ENCODE measurements around the gene PROCA1.

Gene PROCA1

DNA sequence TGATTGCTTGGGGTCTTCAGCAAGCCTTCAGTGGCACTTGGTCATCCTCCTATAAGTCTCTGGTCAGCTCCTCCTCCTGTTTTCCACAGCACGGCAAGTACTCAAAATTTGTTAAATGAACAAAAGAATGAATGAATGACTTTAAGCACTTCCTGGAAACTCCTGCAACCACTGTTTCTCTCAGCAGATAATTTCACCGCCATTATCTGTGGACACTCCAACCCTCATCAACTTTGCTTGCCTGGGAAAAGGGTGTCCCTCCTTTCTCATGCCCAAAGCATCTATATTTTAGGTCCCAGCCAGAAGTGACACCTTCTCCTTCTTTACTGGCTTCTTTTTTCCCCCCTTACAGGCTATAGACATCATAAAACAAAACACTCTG is 4.4 kb downstream of the PROCA1 start:
- no peak for DNase-seq

DNA sequence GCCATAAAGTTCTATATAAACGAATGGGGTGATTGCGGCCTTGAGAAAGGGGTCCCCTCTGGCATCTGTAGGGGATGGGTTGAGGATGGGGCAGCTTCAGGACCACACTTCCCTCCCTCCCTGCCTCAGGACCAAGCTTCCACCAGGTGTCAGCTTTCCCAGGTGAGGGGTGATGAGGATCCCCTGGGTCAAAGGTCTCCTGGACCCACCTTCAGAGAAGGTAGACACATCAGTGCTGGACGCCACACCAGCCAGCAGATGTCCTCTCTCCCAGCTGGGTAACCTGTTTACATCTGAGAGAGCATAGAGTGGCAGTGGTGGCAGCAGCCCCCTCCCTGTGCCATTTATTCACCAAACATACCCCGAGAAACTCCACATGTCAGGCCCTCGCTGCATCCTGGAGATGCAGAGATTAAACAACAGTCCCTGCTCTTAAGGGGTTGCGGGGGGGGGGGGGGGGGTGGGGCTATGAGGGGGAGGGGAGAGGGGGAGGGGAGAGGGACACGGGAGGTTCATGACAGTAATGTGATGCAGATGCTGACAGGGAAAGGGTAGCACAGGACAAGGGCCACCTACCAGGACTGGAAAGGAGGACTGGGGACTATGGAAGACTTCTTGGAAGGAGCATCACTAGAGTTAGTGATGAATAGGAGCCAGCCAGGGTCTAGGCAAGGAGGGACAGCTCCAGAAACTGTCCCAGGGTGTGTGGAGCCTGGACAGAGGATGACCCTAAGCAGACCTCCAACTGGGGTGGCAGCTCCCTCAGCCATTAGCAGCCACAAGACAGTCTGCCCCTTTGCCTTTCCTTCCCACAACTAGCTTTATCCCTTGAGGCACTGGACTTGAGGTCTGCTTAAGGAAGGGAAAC is 5.0 kb downstream of the PROCA1 start:
- DNase-seq, result no peak

DNA sequence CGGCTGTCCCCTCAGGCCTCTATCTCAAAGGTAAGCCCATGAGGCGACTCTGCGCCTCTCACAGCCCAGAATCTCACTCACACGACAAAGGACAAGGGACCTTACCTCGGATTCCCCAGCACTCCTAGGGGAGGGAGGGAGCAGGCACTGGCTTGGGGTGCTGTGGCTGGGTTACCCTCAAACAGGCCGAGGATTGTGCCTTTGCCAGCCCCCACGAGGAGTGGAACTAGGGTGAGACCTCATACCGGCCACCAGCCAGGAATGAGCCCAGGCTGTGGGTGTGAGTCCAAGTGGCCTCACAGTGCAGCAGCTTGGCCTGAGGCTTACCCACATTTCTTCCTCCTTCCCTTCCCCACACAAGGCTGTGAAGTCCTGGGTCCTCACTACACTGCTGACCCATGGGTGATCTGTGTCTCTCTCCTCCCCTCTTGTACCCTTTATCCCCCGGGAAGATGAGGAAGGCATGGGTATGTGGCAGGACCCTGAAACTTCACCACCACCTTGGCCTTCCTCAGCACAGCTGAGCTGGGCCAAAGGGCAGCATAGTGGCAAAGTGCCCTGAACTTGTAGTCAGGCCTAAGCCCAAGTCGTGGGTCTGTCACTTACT is 5.9 kb downstream of the PROCA1 start:
- DNase-seq, result no peak

DNA sequence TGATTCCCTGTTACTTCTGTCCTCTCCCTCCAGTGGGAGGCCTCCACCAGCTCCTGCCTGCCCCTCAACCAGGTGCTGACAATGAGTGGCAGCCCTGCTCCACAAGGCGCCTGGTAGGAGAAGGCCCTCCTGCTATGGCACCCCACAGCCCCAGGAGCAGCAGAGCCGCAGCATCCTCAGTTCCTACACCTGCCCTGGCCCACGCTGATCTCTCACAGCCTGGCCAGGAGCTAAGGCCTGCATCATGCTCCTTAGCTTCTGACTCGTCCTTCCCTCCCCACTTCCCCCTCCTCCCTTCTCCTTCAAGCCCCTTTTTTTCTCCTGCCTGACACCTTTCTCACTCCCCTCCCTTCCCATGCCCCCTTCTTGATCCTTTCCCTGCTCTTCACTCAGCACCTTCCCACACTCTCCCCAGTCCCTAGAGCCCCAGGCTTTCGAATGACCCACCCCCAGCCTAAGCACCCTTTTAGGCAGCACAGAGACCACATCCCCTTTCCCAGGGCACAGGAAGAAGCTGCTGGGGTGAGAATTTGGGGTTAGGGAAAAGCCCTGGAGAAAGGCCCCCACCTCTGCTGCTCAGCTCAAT is 6.5 kb downstream of the PROCA1 start:
- DNase-seq, result no peak

DNA sequence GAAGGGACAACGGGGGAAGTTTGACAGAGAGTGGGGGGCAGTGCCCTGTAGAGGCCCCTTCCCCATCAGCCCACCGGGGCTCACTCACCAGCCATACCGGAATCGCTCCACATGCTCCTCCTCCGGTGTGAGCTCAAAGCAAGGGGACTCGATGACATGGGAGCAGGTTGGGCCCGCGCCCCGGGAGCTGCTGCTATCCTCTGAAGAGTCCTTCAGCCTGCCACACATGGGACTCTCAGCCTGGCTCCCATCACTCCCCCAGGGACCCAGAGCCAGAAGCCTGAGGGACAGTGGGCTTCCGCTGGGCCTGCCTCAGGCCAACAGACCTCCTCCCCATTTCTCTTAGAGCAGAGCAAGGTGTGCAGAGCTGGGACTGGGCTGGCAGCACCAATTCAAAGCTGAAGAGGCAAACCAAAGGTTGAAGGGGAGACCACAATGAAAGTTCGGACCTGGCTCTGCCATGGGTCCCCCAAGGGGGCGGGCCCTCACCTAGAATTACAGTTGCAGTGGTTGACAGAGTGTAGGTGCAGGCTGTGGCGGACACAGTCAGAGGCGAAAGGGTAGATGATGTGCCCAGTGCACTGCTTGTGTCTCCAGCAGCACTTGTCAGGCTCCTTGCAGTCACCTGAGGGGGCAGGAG is 7.3 kb downstream of the PROCA1 start:
- no peak for DNase-seq

DNA sequence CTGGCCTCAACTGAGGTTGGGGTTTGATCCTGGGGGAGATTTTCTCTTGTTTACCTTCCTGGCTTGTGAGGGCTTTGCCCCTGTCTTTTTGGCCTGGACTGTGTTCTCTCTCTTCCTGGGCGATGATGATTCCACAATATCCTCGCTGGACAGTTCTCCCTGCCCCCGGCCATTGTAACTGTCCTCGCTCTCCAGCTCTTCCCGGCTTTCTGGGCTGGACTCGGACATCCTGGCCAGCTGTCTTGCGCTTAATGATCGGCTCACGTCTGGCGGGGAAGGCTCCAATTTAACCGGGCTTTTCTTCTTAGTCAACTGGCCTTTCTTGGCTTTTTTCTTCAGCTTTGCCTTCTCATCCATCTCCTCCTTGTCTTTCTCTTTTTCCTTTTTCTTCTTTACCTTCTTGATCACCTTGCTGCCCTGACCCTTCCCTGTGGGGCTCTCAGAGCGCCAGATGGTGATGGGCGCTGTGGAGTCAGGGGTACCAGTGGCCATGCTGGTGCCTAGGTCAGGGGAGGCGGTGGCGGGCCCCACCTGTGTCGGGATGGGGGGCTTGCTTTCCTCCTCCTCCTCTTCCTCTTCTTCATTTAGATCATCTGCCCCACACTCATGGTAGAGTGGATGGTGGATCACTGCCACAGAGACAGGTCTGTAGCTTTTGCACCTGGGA is 8.0 kb downstream of the PROCA1 start:
- no peak for DNase-seq

DNA sequence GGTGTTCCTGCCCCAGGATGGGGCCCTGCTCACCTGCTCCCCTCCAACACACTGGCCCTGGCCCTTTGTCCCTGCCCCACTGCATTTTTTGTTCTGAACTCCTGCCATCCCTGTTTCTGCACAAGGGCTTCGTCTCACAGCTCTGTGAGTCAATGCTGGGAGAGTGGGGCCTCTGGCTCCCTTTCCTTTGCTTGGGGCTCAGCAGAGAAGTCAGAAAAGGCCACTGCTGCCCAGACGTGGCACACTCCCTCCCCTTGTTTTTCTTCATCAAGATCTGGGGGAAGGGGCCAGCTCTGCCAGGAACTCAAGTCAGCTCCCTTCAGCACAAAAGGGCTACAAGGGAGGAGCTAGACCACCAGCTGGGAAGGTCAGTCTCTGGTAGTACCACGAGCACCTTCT is 8.9 kb downstream of the PROCA1 start:
- no peak for DNase-seq

DNA sequence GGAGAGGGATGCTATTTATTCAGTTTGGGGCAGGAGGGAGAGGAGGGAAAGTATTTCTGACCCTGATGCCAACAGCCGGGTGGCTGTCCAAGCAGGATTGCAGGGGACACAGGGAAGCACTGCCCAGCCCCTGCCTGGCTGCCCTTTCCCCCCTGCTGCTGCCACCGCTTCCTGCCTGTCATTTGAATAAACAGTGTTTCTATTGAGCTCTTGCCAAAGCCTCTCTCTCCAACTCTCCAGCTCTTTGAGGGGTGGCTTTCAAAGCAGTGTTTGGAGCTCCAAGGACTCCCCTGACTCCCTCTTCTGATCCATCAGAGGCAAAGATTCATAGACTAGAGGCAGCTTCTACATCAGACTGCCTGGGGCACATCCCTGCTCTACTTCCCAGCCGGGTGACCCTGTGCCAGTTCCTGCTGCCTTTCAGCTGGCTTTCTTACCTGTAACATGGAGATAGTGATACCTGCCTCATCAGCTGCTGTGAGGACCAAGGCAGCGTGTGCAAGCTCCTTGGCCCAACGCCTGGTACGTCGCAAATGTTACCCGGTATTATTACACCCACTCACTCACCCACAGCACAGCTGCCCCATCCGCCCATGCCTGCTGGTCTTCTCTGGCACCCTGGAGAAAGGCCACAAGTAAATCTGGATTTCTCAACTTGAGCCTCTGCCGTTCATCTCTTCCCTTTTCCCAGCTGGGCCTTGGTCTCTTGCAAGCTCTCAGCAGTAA is 9.5 kb downstream of the PROCA1 start:
- DNase-seq, result no peak

DNA sequence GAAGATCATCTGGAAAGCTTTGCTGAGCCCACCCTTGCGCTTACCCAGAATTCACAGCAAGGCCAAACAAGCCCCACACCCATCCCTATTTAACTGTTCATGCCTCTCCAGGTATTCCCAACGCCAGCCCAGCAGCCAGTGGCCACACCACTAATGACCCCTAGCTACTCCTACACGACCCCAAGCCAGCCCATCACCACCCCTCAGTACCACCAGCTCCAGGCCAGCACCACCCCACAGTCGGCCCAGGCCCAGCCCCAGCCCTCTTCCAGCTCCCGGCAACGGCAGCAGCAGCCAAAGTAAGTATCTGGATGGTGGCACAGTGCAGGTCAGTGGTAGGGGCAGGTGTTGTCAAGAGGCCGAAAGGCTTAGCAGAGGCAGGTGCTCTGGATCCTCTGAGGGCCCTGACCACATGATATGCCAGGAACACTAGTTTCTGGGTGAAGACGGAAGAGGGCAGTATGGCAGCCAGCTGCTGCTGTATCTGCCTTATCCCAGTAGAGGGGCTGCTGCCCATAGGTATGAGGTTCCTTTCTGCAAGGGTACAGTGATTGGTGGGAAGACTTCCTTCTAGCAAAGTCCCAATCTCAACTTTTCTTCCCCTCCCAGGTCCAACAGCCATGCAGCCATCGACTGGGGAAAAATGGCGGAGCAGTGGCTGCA is 10.7 kb downstream of the PROCA1 start:
- DNase-seq, result no peak

DNA sequence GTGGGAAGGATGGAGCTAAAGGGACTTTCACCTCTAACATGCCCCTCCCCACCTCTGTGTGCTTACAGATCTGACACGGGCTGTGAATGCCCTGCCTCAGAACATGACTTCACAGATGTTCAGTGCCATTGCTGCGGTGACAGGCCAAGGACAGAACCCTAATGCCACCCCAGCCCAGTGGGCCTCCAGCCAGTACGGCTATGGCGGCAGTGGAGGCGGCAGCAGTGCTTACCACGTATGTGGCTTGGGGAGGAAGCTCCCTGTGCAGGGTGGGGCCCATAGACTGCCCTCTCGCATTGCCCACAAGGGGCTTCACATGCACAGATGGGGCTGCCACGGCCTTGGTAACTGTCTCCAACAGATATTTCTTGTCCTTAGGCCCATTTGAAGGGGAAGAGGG is 11.4 kb downstream of the PROCA1 start:
- DNase-seq, result no peak

DNA sequence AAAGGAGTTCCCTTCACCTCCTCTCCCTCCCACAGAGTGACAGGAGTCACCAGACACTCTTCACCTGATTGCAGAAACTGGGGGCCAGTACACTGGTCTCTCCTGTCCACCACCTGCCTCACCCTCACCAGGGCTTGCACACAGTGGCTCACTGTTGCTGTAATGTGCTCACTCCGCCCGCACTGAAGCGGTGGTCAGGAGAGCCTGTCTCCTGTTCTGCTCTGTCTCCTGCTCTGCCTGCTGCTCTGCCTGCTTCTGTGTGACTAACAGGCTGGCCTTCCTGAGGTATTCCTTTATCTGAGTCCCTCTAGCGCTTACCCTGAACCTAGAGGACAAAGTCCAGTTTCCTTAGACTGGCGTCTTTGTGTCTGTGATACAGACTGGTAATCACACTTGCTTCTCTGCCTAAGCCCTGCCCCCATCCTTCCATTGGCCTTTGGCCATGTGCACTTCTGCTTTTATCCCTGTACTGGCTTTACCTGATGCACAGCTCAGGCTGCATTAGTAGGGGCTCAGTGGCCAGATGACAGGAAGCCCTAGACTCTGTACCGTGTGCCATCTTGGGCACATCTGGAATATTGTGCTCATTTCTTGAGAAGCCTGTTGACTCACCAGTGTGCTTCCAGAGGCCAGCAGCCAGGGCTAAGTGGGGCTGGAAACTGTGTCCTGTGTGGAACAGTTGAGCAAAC is 13.3 kb downstream of the PROCA1 start:
- no peak for DNase-seq

DNA sequence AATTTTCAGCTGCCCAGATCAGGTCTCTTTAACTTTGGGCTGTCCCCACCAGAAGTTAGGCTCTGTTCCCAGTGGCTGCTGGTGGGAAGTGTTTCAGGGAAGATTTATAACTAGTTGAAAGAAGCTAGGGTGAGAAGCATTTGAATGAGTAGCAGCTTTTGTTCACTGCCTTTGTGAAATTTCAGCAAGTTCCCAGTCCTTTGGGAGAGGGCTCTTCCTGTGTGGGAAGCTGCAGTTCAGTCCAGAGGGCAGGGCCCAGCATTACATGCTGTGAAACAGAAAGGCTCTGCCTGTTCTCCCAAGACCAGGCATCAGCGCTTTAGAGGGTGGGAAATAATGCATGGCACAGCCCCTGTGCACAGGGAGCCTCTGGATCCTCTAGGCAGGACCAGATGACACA is 17.8 kb downstream of the PROCA1 start:
- DNase-seq, result no peak

DNA sequence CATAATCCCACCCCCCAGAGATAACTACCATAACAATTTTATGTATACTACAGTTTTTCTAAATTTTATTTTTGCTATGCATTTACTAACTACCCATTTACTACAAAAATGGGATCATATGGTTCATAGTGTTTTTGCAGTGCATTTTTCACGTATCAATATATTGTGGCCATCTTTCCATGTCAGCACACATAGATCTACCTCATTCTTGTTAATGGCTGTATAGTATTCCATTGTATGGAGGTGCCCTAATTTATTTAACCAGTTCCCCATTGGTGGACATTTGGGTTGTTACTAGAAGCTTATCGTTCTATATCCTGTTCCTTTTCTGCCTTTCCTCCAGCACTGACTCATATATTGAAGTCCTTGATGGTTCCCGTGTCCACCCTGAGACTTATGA is 22.7 kb downstream of the PROCA1 start:
- DNase-seq, result no peak

DNA sequence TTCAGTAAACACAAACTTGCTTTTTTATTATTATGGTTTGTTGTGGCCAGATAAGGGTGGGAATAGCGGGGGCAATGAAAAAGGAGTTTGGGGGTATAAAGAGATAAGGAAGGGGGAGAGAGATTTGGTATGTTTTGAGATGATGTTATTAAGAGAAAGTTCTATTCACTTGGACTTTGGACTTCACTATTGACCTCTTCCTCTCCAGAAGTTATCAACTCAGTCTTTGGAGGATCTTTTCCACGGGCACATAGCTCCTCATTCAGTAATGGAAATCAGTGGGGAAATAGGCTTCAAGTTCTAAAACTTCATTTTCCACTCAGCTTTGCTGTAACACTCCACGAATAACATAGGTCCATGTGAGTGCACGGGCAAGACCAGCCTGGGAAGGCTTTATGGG is 23.2 kb downstream of the PROCA1 start:
- no peak for DNase-seq

DNA sequence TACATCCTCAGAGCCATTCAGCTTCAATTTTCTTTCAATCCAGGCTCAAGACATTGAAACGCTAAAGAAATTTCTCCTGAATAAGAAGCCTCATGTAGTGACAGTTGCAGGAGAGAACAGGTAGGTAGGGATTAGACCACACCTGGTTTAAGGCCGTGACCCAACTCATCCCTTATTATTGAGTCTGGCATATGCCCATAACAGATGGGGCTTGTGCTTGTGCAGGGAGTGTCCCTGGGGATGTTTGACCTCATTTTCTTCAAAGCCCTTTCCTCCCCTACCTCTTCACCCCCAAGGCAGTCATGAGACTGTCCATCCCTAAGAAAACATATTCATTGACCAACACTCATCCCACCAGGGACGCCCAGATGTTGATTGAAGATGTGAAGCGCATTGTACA is 25.4 kb downstream of the PROCA1 start:
- no peak for DNase-seq

DNA sequence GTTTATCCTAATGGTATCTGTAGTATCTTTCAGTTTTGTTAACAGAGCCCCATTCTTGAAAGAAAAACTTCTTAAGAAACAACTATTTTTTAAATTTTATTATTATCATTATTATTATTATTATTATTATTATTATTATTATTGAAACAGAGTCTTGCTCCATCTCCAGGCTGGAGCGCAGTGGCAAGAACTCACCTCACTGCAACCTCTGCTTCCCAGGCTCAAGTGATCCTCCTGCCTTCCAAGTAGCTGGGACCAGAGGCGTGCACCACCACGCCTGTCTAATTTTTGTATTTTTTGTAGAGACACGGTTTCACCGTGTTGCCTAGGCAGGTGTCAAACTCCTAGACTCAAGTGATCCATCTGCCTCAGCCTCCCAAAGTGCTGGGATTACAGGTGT is 26.3 kb downstream of the PROCA1 start:
- DNase-seq, result no peak

DNA sequence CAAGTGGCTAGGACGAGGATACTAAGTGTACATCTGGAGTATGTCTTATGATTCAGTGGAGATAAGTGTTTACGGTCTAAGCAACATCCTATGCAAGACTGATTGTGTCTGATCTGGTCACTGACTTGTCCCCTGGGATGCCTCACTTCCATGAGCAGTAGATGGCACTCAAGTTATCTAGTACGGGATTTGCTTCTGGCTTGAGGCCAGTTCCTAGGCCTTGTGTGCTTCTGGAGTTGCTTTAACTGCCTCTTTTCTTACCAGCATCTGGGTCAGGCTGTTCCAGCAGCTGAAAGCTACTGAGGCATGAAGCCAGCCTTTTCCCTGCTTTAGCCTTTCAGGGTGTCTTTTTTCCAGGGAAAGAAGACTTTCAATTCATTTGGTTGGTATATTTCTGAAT is 26.7 kb downstream of the PROCA1 start:
- DNase-seq, result no peak

DNA sequence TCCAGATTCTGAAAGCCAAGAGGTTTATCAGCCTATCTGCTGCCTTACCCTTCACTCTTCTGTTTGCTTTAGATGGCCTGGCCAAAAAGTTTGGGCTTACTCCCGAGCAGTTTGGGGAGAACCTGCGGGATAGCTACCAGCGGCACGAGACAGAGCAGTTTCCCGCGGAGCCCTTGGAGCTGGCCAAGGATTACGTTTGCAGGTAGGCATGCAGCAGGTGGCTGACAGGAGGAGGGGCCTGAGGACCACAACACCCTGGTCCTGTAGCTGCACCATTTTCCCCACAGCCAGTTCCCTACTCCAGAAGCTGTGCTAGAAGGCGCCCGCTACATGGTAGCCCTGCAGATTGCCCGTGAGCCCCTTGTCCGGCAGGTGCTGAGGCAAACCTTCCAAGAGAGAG is 29.0 kb downstream of the PROCA1 start:
- no peak for DNase-seq

DNA sequence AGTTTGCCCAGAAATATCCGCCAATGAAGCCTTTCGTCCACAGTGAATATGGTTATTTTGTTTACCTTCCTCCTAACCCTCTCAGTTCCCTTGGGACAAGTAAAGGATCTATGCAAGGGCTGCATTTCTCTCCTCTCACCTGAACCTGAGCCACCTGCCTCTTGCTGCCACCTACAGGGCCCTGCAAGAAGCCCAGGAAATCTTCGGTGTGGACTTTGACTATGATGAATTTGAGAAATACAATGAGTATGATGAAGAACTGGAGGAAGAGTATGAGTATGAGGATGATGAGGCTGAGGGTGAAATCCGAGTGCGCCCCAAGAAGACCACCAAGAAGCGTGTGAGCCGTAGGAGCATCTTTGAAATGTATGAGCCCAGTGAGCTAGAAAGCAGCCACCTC is 35.7 kb downstream of the PROCA1 start:
- no peak for DNase-seq

DNA sequence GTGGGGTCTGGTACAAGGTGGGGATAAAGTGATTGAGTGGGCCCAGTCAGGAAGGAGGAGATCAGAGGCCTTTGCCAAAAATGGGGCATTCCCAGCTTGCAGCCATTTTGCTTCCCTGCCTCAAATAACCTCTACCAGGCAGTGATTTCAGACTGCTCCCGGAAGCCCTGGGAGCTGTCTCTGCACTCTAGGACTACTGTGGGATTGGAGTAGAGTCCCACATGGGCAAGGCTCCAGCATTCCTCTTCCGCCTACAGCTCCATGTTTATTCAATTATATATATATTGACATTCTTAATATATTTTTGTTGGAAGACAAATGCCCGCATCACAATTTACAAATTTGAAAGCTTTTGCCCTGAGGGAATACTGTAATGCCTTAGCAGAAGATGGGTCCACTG is 36.2 kb downstream of the PROCA1 start:
- no peak for DNase-seq

DNA sequence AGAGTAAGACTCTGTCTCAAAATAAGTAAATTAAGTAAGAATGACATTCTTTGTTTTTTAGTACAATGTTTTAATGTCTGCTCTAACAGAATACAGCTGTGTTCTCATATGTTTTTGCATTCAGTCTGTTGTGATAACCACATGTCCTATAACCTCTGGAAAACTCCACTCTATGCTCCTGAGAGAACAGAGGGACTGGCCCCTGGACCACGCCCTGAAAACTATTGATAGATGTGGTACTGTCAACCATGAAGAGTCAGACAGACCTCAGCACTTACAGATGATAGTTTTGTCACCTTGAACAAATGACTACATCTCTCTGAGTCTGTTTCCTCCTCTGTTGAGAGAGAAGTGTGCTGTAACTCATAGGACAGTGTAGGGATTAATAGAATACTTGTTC is 41.8 kb downstream of the PROCA1 start:
- no peak for DNase-seq

DNA sequence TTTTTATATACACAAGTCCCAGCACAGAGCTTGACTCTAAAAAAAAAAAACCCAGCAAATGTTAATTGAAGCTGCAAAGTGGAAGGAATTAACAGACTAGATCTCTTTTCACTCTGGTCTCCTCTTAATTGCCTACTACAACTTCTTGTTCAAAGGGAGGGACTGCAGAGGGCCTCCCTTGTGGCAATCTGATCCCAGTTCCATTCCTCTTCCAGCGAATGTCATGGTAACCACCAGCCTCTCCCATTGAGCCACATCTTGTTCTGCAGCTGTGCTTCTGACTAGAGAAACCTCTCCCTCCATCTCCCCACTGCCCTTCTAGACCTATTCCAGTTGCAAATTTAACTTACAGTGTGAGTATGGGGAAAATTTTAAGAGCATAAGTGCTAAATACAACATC is 43.8 kb downstream of the PROCA1 start:
- DNase-seq, result no peak

All from activated T-cell treated with anti-CD3 and anti-CD28 coated beads, Interleukin-2, amount 50 U/mL, for 48 hours (primary cell).